CD4-positive, alpha-beta T cell (primary cell): ENCODE measurements around the gene CTNNBIP1. TPM values are rescaled to one million over a fixed set of nuclear protein-coding genes. Genes with fewer than 3 reads are reported as not detected.

Experiments
- ATAC-seq: fragments of 200-7000 bp; cut with Tn5 transposase; one replicate; pipeline ENCODE4 v1.10.0; 2022; ENCODE audit warnings: mild to moderate bottlenecking; ENCODE audit not compliant: poor library complexity
- CTCF ChIA-PET: fragments of 350-600 bp; sonication (Branson Sonifier 250); formaldehyde crosslinking; loops from one replicate; lab custom pipeline; 2021; ENCODE audit warnings: antibody characterized with exemption, inconsistent platforms; lab: Charles Lee
- POLR2A ChIA-PET: fragments of 350-600 bp; sonication (Branson Sonifier 250); formaldehyde crosslinking; loops from one replicate; lab custom pipeline; 2021; ENCODE audit warnings: antibody characterized with exemption, inconsistent platforms; lab: Charles Lee
- DNase-seq, 14 experiments: peaks; one replicate each; pipeline ENCODE4 v3.0.0-alpha.2; 2013 to 2020; ENCODE audit warnings: mixed read lengths in 2 of 14
- H3K27ac ChIP-seq, 2 donors: one replicate each; pipeline versions ENCODE4 v1.5.1 to v1.7.0; 2013; ENCODE audit warnings: low read length in 2 of 2, low read depth in 1 of 2, mild to moderate bottlenecking in 1 of 2
- H3K27me3 ChIP-seq, 2 experiments: 1 replicate in 1 of 2; 2 replicates in 1 of 2; pipeline versions ENCODE4 v1.6.1 to v1.7.0; 2013; ENCODE audit warnings: low read length in 2 of 2, control low read depth in 1 of 2, mild to moderate bottlenecking in 1 of 2, moderate library complexity in 1 of 2; ENCODE audit not compliant: insufficient read depth in 2 of 2, control insufficient read depth in 1 of 2
- H3K36me3 ChIP-seq: one replicate; pipeline ENCODE4 v1.6.1; 2013; ENCODE audit warnings: low read length, control low read depth; ENCODE audit not compliant: insufficient read depth
- H3K4me1 ChIP-seq: one replicate; pipeline ENCODE4 v1.6.1; 2013; ENCODE audit warnings: low read length, control low read depth; ENCODE audit not compliant: insufficient read depth
- H3K4me3 ChIP-seq: one replicate; pipeline ENCODE4 v1.5.1; 2013; ENCODE audit warnings: mild to moderate bottlenecking, low read length, moderate library complexity
- H3K9me3 ChIP-seq, 2 experiments: 1 replicate in 1 of 2; 2 replicates in 1 of 2; pipeline versions ENCODE4 v1.6.1 to v1.7.0; 2013; ENCODE audit warnings: low read length in 2 of 2, mild to moderate bottlenecking in 2 of 2, control low read depth in 1 of 2, moderate library complexity in 1 of 2; ENCODE audit not compliant: control insufficient read depth in 1 of 2, insufficient read depth in 1 of 2
- H3K27ac Mint-ChIP-seq: one replicate; pipeline ENCODE4 v1.8.0; 2020; ENCODE audit warnings: mixed read lengths
- H3K27me3 Mint-ChIP-seq: one replicate; pipeline ENCODE4 v1.8.0; 2021; ENCODE audit warnings: mixed read lengths
- H3K36me3 Mint-ChIP-seq: one replicate; pipeline ENCODE4 v1.8.0; 2021; ENCODE audit warnings: low read depth, mixed read lengths
- H3K4me1 Mint-ChIP-seq: one replicate; pipeline ENCODE4 v1.8.0; 2021; ENCODE audit warnings: low read depth, mixed read lengths
- H3K4me3 Mint-ChIP-seq: one replicate; pipeline ENCODE4 v1.8.0; 2020; ENCODE audit warnings: mild to moderate bottlenecking, mixed read lengths
- H3K9me3 Mint-ChIP-seq: one replicate; pipeline ENCODE4 v1.8.0; 2020; ENCODE audit warnings: mixed read lengths
- intact Hi-C, 2 experiments: fragments of 100-400 bp; cut with DNase I in 1 of 2; cut with micrococcal nuclease in 1 of 2; formaldehyde crosslinking; loops; one replicate each; pipeline versions ENCODE4 v1.15.1 to v1.9.0; 2023 to 2025; cut with DNase I, micrococcal nuclease
- total RNA-seq, 174 experiments: library from RNA in 2 of 174; stranded (reverse) in 2 of 174; gene quantifications; one replicate each; pipeline ENCODE4 v1.2.3 and lab custom pipeline; 2021 to 2026
- TF ChIP-seq, protein P1 (sequence below): fragments of 200-600 bp; IDR thresholded peaks from one replicate; pipeline ENCODE4 v1.8.0; 2022; ENCODE audit warnings: antibody characterized with exemption, mild to moderate bottlenecking

The CTNNBIP1 gene
- total RNA-seq, 2 experiments from 2014 or later: 6.6 to 6.8 TPM

DNA sequence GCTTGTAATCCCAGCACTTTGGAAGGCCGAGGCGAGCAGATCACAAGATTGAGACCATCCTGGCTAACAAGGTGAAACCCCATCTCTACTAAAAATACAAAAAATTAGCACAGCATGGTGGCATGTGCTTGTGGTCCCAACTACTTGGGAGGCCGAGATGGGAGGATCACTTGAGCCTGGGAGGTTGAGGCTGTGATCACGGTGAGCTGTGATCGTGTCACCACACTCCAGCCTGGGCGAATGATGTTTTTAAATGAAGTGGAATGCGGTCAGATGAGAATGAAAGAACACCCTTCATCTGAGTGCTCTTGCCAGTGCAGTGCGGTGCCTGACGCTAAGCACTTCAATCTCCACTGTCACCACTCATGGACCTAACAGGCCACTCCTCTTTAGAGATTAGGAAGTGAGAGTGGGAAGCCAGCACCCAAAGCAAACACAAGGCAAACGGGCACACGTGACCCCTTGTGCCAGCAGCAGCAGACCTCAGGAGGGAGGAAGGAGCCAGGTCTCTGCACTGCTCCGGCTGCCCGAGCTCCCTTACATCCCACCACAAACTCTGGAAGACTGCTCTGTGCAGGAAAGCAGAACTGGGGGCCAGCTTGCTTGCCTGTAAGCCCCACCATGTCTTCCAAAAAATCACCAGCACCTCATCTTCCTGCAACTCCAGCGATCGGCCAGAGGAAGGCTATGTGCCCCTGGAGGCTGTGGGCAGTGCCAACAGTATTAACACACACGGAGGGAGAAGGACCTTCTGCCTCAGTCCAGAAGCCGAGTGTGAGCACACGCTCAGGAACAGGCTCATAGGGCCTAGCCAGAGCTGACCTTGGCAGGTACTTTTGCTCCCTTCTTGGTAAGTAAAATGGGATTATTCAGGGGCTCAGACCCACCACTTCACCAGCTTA is 9.7 kb downstream of the CTNNBIP1 start:
- DNase-seq (peak in 4 of 14 experiments; percentile 12 to 63 (median 40)), ATAC-seq (peak; percentile 44)
- no peaks in the 10 kb centered on the region for H3K9me3 Mint-ChIP-seq
- no peaks in the 10 kb centered on the region for H3K27me3 ChIP-seq
- peaks cover 12% of the 10 kb centered on the region for H3K4me1 Mint-ChIP-seq
- no peak overlapping the region for H3K4me3 ChIP-seq
- no peaks in the 10 kb centered on the region for H3K36me3 Mint-ChIP-seq
- TF ChIP-seq, protein P1, sequence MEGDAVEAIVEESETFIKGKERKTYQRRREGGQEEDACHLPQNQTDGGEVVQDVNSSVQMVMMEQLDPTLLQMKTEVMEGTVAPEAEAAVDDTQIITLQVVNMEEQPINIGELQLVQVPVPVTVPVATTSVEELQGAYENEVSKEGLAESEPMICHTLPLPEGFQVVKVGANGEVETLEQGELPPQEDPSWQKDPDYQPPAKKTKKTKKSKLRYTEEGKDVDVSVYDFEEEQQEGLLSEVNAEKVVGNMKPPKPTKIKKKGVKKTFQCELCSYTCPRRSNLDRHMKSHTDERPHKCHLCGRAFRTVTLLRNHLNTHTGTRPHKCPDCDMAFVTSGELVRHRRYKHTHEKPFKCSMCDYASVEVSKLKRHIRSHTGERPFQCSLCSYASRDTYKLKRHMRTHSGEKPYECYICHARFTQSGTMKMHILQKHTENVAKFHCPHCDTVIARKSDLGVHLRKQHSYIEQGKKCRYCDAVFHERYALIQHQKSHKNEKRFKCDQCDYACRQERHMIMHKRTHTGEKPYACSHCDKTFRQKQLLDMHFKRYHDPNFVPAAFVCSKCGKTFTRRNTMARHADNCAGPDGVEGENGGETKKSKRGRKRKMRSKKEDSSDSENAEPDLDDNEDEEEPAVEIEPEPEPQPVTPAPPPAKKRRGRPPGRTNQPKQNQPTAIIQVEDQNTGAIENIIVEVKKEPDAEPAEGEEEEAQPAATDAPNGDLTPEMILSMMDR: no peak
- H3K27ac Mint-ChIP-seq: no peak overlapping the region
- CTCF ChIA-PET: no interaction called here
- H3K4me1 ChIP-seq: peaks cover 8% of the 10 kb centered on the region
- H3K4me3 Mint-ChIP-seq: no peak overlapping the region
- no peaks in the 10 kb centered on the region for H3K27me3 Mint-ChIP-seq
- no peaks in the 10 kb centered on the region for H3K9me3 ChIP-seq
- POLR2A ChIA-PET: interaction anchor here (0.8 kb wide), 1 partner anchor 10 kb away, joined by 4 read pairs; no protein-coding TSS in a partner anchor
- no peaks in the 10 kb centered on the region for H3K36me3 ChIP-seq
- intact Hi-C loops: no loop called here
- no peak overlapping the region for H3K27ac ChIP-seq

DNA sequence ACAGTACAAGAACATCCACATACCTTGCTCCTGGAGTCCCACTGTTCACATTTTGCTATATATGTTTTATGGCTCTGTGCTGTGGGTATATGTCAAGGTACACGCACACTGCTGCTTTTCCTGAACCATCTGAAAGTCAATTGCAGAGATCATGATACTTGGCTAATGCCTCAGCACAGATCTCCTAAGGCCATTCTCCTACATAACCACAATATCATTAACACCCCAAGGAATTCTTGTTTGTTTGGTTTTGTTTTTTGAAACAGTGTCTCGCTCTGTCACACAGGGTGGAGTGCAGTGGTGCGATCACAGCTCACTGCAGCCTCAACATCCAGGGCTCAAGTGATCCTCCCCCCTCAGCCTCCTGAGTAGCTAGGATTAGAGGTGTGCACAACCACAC is 16.0 kb downstream of the CTNNBIP1 start:
- no peak overlapping the region for H3K27ac Mint-ChIP-seq
- Histone ChIP-seq H3K4me1 (peaks cover 3% of the 10 kb centered on the region), H3K27ac (no peak overlapping the region), H3K27me3 (no peaks in the 10 kb centered on the region), H3K9me3 (no peaks in the 10 kb centered on the region), H3K4me3 (no peak overlapping the region), H3K36me3 (peaks cover 3% of the 10 kb centered on the region)
- no peak overlapping the region for H3K4me3 Mint-ChIP-seq
- no peaks in the 10 kb centered on the region for H3K36me3 Mint-ChIP-seq
- DNase-seq (no peak), ATAC-seq (no peak)
- no peaks in the 10 kb centered on the region for H3K9me3 Mint-ChIP-seq
- peaks cover 4% of the 10 kb centered on the region for H3K4me1 Mint-ChIP-seq
- no peaks in the 10 kb centered on the region for H3K27me3 Mint-ChIP-seq
- CTCF ChIA-PET: interaction anchor here (1.6 kb wide), 1 partner anchor 9 kb away, joined by 3 read pairs; no protein-coding TSS in a partner anchor
- TF ChIP-seq, protein P1: no peak
- POLR2A ChIA-PET: no interaction called here
- intact Hi-C loops: no loop called here

DNA sequence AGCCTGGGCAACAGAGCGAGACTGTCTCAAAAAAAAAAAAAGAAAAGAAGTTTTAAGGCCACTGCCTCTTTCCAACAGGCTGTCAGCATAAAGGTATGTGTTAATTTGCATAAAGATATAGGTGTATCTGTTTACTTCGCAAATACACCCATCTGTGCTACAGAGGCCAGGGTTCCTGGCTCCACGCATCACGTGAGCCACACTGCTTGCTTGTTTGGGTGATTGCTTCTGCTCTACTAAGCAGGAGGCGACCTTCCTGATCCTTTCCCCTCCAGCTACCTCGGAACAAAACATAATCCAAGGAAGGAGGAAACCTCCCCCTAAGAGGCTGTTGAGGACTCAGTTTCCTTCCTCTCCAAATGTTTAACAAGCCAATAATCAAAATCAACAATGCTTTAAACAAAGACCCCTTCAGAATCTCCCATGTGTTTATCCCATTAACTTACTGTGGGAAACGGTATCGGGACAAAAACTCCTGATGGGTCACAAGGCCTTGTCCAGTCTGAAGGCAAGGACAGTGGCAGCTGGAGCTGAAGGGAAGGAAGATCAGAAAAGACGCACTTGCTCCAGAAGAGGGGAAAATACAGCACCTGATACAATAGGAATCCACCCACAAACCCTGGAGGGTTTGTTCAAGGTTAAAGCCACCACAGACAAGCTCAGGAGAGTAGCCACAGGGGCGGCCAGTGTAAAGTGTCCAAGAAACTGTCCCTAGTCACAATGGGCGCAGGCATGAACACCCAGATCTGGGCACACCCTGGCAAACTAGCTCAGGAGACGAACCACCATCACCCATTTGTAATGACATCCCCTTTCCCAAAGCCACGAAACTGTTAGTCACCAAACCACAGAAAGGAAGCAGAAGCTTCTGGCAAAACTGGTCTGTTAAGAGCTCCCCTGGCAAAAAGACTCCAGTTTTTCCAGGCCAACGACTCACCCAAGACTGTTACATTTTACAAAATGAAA is 17.2 kb downstream of the CTNNBIP1 start:
- intact Hi-C loops: no loop called here
- ChIA-PET POLR2A (no interaction called here), CTCF (no interaction called here)
- no peak overlapping the region for H3K4me3 Mint-ChIP-seq
- Histone ChIP-seq H3K4me3 (no peak overlapping the region), H3K27ac (no peak overlapping the region), H3K27me3 (no peaks in the 10 kb centered on the region), H3K4me1 (peaks cover 3% of the 10 kb centered on the region), H3K36me3 (peaks cover 3% of the 10 kb centered on the region), H3K9me3 (no peaks in the 10 kb centered on the region)
- peaks cover 4% of the 10 kb centered on the region for H3K4me1 Mint-ChIP-seq
- H3K27me3 Mint-ChIP-seq: no peaks in the 10 kb centered on the region
- TF ChIP-seq, protein P1: no peak
- H3K27ac Mint-ChIP-seq: no peak overlapping the region
- no peaks in the 10 kb centered on the region for H3K36me3 Mint-ChIP-seq
- DNase-seq (peak in 3 of 14 experiments; percentile 7 to 53 (median 46)), ATAC-seq (no peak)
- no peaks in the 10 kb centered on the region for H3K9me3 Mint-ChIP-seq
